ENCODE data around the gene CLNK. TPM values are rescaled to one million over a fixed set of nuclear protein-coding genes. Genes with fewer than 3 reads are reported as not detected.

CLNK gene
- total and polyA plus RNA-seq, 2 experiments from 2014 or later = not detected

DNA sequence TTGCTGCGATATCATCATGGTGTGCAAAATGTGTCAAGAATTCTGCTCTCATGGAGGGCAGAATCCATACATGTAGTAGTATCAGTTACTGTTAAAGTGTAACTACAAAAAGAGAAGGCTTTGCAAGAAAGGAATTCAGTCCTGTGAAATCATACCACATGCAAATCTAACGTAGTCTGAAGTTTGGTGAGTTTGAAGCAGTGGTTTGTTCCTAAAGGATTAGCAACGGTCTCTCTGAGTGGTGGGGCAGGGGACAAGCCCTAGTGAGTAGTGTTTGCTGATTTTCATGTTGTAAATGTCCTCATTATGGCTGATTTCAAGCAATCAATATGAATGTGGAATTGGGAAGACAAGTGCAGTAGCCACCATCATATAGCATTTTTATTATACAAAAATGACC is 47.1 kb upstream of the CLNK start:
- Histone ChIP-seq H3K4me1 (ENCODE audit: insufficient read depth) (no peaks in the 10 kb centered on the region), H3K9me3 (ENCODE audit: low read depth) (no peaks in the 10 kb centered on the region), H4K20me1 (ENCODE audit: insufficient read depth) (no peaks in the 10 kb centered on the region), H3K36me3 (ENCODE audit: low read depth) (no peaks in the 10 kb centered on the region), H3K27me3 (replicated peaks; ENCODE audit: insufficient read depth) (peaks cover 7% of the 10 kb centered on the region; the same call in 1 of the 2 replicates), H3K4me3 (no peak overlapping the region), H3K9ac (no peak overlapping the region), H3K79me2 (ENCODE audit: insufficient read depth) (no peaks in the 10 kb centered on the region), H3K9me2 (ENCODE audit: insufficient read depth) (no peaks in the 10 kb centered on the region), H3K27ac (no peak overlapping the region), H2AFZ (no peak overlapping the region), H3F3A (ENCODE audit: insufficient read depth) (no peaks in the 10 kb centered on the region), H3K4me2 (ENCODE audit: unreplicated experiment) (no peak overlapping the region)
- DNase-seq = no peak
- in situ Hi-C loops (cut with MboI) = no loop called here
- WGBS, 2 experiments (ENCODE audit: low coverage in 1 of 2, low lambda C conversion rate in 2 of 2, missing lambda C conversion rate in 2 of 2) = 34 to 36% methylated on average over 3 of the region's 3 CpGs
- TF ChIP-seq EZH2 (IDR thresholded peaks at IDR 0.05; ENCODE audit: insufficient read depth, poor library complexity, severe bottlenecking) (no peak), EZH2phosphoT487 (IDR thresholded peaks at IDR 0.05; ENCODE audit: insufficient read depth, low read depth) (no peak)

DNA sequence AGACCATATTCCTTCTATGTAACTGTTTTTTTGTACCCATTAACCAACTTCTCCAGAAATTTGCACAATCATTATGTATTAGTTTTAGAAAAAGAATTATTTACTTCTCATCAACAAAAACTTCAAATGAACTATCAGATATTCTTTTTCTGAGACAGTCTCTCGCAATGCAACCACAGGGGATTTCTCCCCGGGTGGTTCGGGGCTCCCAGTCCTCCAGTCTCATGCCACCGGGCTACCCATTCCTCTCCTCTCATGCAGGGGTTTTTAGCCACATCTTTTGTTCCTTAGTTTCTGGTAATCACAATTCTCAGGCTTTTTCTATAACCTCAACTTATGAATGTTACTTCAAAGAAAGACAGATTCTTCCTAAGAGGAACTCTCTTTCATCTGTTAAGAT is 46.6 kb upstream of the CLNK start:
- Histone ChIP-seq H3K9me3 (ENCODE audit: low read depth) (no peaks in the 10 kb centered on the region), H3K27me3 (replicated peaks; ENCODE audit: insufficient read depth) (peaks cover 7% of the 10 kb centered on the region; the same call in 1 of the 2 replicates), H3K4me3 (no peak overlapping the region), H3K27ac (no peak overlapping the region), H3K4me2 (ENCODE audit: unreplicated experiment) (no peak overlapping the region), H4K20me1 (ENCODE audit: insufficient read depth) (no peaks in the 10 kb centered on the region), H3K36me3 (ENCODE audit: low read depth) (no peaks in the 10 kb centered on the region), H3K79me2 (ENCODE audit: insufficient read depth) (no peaks in the 10 kb centered on the region), H3K4me1 (ENCODE audit: insufficient read depth) (no peaks in the 10 kb centered on the region), H2AFZ (no peak overlapping the region), H3K9me2 (ENCODE audit: insufficient read depth) (no peaks in the 10 kb centered on the region), H3F3A (ENCODE audit: insufficient read depth) (no peaks in the 10 kb centered on the region), H3K9ac (no peak overlapping the region)
- no peak for DNase-seq
- in situ Hi-C loops (cut with MboI) = no loop called here
- 55 to 63% methylated on average over 4 of the region's 4 CpGs for WGBS, 2 experiments (ENCODE audit: low coverage in 1 of 2, low lambda C conversion rate in 2 of 2, missing lambda C conversion rate in 2 of 2)
- no peak for TF ChIP-seq EZH2 (IDR thresholded peaks at IDR 0.05; ENCODE audit: insufficient read depth, poor library complexity, severe bottlenecking)
- no peak for TF ChIP-seq EZH2phosphoT487 (IDR thresholded peaks at IDR 0.05; ENCODE audit: insufficient read depth, low read depth)

DNA sequence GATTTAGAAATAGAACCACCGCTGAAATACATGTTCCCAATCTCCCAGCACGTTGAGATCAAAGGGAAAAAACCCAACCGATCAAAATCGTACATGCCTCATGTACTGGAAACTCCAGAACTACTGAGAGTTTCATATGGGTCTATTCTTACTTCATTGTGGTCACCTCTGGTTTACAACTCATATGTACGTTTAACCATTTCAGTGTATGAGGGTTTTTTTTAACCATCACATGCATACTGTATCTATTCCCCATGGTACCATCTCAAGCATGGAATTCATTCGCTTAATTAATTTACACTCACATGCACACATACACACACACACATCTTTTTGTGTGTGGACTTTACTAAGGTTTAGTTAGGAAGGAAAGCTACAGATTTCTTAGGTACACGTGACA is 46.0 kb upstream of the CLNK start:
- H3K27me3 ChIP-seq (replicated peaks; ENCODE audit: insufficient read depth) = peaks cover 7% of the 10 kb centered on the region; the same call in 1 of the 2 replicates
- WGBS, 2 experiments (ENCODE audit: low coverage in 1 of 2, low lambda C conversion rate in 2 of 2, missing lambda C conversion rate in 2 of 2) = 52 to 54% methylated on average over 7 of the region's 7 CpGs
- H3K9me2 ChIP-seq (ENCODE audit: insufficient read depth) = no peaks in the 10 kb centered on the region
- H3K9ac ChIP-seq = no peak overlapping the region
- H3K4me1 ChIP-seq (ENCODE audit: insufficient read depth) = no peaks in the 10 kb centered on the region
- H3F3A ChIP-seq (ENCODE audit: insufficient read depth) = no peaks in the 10 kb centered on the region
- no peak overlapping the region for H3K27ac ChIP-seq
- no peak for DNase-seq
- no peaks in the 10 kb centered on the region for H4K20me1 ChIP-seq (ENCODE audit: insufficient read depth)
- H3K36me3 ChIP-seq (ENCODE audit: low read depth) = no peaks in the 10 kb centered on the region
- in situ Hi-C loops (cut with MboI) = no loop called here
- TF ChIP-seq EZH2phosphoT487 (IDR thresholded peaks at IDR 0.05; ENCODE audit: insufficient read depth, low read depth) = no peak
- TF ChIP-seq EZH2 (IDR thresholded peaks at IDR 0.05; ENCODE audit: insufficient read depth, poor library complexity, severe bottlenecking) = no peak
- H3K79me2 ChIP-seq (ENCODE audit: insufficient read depth) = no peaks in the 10 kb centered on the region
- no peak overlapping the region for H3K4me3 ChIP-seq
- no peak overlapping the region for H3K4me2 ChIP-seq (ENCODE audit: unreplicated experiment)
- H3K9me3 ChIP-seq (ENCODE audit: low read depth) = no peaks in the 10 kb centered on the region
- no peak overlapping the region for H2AFZ ChIP-seq

GRCh38 chr4:10730019-10730418 is 45.5 kb upstream of the CLNK start:
- no peaks in the 10 kb centered on the region for H3K36me3 ChIP-seq (ENCODE audit: low read depth)
- no peaks in the 10 kb centered on the region for H3K9me2 ChIP-seq (ENCODE audit: insufficient read depth)
- DNase-seq = no peak
- H2AFZ ChIP-seq = no peak overlapping the region
- no peaks in the 10 kb centered on the region for H3K9me3 ChIP-seq (ENCODE audit: low read depth)
- H3K79me2 ChIP-seq (ENCODE audit: insufficient read depth) = no peaks in the 10 kb centered on the region
- H4K20me1 ChIP-seq (ENCODE audit: insufficient read depth) = no peaks in the 10 kb centered on the region
- no peak overlapping the region for H3K9ac ChIP-seq
- in situ Hi-C loops (cut with MboI) = no loop called here
- TF ChIP-seq EZH2 (IDR thresholded peaks at IDR 0.05; ENCODE audit: insufficient read depth, poor library complexity, severe bottlenecking) (no peak), EZH2phosphoT487 (IDR thresholded peaks at IDR 0.05; ENCODE audit: insufficient read depth, low read depth) (no peak)
- 23 to 33% methylated on average over 4 of the region's 4 CpGs for WGBS, 2 experiments (ENCODE audit: low coverage in 1 of 2, low lambda C conversion rate in 2 of 2, missing lambda C conversion rate in 2 of 2)
- H3K4me2 ChIP-seq (ENCODE audit: unreplicated experiment) = no peak overlapping the region
- peaks cover 7% of the 10 kb centered on the region; the same call in 1 of the 2 replicates for H3K27me3 ChIP-seq (replicated peaks; ENCODE audit: insufficient read depth)
- no peak overlapping the region for H3K4me3 ChIP-seq
- no peaks in the 10 kb centered on the region for H3F3A ChIP-seq (ENCODE audit: insufficient read depth)
- H3K27ac ChIP-seq = no peak overlapping the region
- H3K4me1 ChIP-seq (ENCODE audit: insufficient read depth) = no peaks in the 10 kb centered on the region

- in situ Hi-C loops (cut with MboI) = no loop called here
- 14 to 16% methylated on average over 2 of the region's 2 CpGs for WGBS, 2 experiments (ENCODE audit: low coverage in 1 of 2, low lambda C conversion rate in 2 of 2, missing lambda C conversion rate in 2 of 2)
- no peak for TF ChIP-seq EZH2 (IDR thresholded peaks at IDR 0.05; ENCODE audit: insufficient read depth, poor library complexity, severe bottlenecking)
- TF ChIP-seq EZH2phosphoT487 (IDR thresholded peaks at IDR 0.05; ENCODE audit: insufficient read depth, low read depth) = no peak
- Histone ChIP-seq H3F3A (ENCODE audit: insufficient read depth) (no peaks in the 10 kb centered on the region), H3K9me3 (ENCODE audit: low read depth) (no peaks in the 10 kb centered on the region), H3K4me3 (no peak overlapping the region), H2AFZ (no peak overlapping the region), H3K79me2 (ENCODE audit: insufficient read depth) (no peaks in the 10 kb centered on the region), H3K4me1 (ENCODE audit: insufficient read depth) (no peaks in the 10 kb centered on the region), H3K4me2 (ENCODE audit: unreplicated experiment) (no peak overlapping the region), H3K27ac (no peak overlapping the region), H3K36me3 (ENCODE audit: low read depth) (no peaks in the 10 kb centered on the region), H3K27me3 (replicated peaks; ENCODE audit: insufficient read depth) (peaks cover 7% of the 10 kb centered on the region; the same call in 1 of the 2 replicates), H3K9ac (no peak overlapping the region), H4K20me1 (ENCODE audit: insufficient read depth) (no peaks in the 10 kb centered on the region), H3K9me2 (ENCODE audit: insufficient read depth) (no peaks in the 10 kb centered on the region)
- no peak for DNase-seq
These were observed 44.8 kb upstream of the CLNK start for GRCh38 chr4:10729366-10729765.

All from GM23248 (cell line).